HepG2 (cell line): Measurements from ENCODE around the gene NBEA. TPM values are rescaled to one million over a fixed set of nuclear protein-coding genes. Genes with fewer than 3 reads are reported as not detected.

Experiments
- ATAC-seq: fragments of 200-7000 bp; cut with Tn5 transposase; 3 replicates; pipeline ENCODE4 v1.9.1; 2020; ENCODE audit warnings: mild to moderate bottlenecking, moderate library complexity
- BruUV-seq: library from RNA; stranded (reverse); fragments of 400-500 nt; replicated peaks from 2 replicates; lab custom pipeline; 2021; lab: Mats Ljungman, UMichigan
- CTCF ChIA-PET: fragments of 300-600 bp; formaldehyde crosslinking; extraction: SDS; loops from one replicate; lab custom pipeline; 2021; ENCODE audit warnings: low total read pairs, inconsistent platforms, low intra/inter-chr PET ratio; lab: Yijun Ruan, JAX
- POLR2A ChIA-PET: fragments of 350-600 bp; sonication (Branson Sonifier 250); formaldehyde crosslinking; loops from one replicate; lab custom pipeline; 2020; ENCODE audit warnings: antibody characterized with exemption, inconsistent platforms; lab: Yijun Ruan, JAX
- DNase-seq: peaks from one replicate; pipeline ENCODE4 v3.0.0-alpha.2; 2015; ENCODE audit warnings: low spot score
- FAIRE-seq: peaks from 3 replicates; lab custom pipeline; 2011; peaks lifted over from hg19 to GRCh38; lab: Jason Lieb, UNC
- H2AFZ ChIP-seq: one replicate; pipeline ENCODE4 v1.6.1; 2011; ENCODE audit warnings: low read length, inconsistent platforms
- H3K27ac ChIP-seq: fragments of 300-600 bp; 3 replicates; pipeline ENCODE4 v1.8.0; 2011; ENCODE audit warnings: mixed run types, mild to moderate bottlenecking, mixed read lengths, low read length, inconsistent platforms; ENCODE audit not compliant: insufficient read depth; ENCODE audit errors: extremely low read length
- H3K27me3 ChIP-seq, 2 experiments: fragments of 200-600 bp in 1 of 2; 2 replicates in 1 of 2; 3 replicates in 1 of 2; pipeline versions ENCODE4 v1.6.0 to v1.8.0; 2011; ENCODE audit warnings: low read length in 2 of 2, mild to moderate bottlenecking in 2 of 2, moderate library complexity in 2 of 2, inconsistent platforms in 1 of 2; ENCODE audit not compliant: insufficient read depth in 2 of 2, control insufficient read depth in 1 of 2
- H3K36me3 ChIP-seq, 2 experiments: fragments of 200-600 bp in 1 of 2; replicated peaks in 1 of 2; 2 replicates in 1 of 2; 3 replicates in 1 of 2; pipeline versions ENCODE4 v1.5.1 to v1.8.0; 2011; ENCODE audit warnings: low read length in 2 of 2, inconsistent platforms in 1 of 2; ENCODE audit not compliant: insufficient read depth in 2 of 2, control insufficient read depth in 1 of 2
- H3K4me1 ChIP-seq: 2 replicates; pipeline ENCODE4 v1.5.1; 2012; ENCODE audit warnings: low read length, inconsistent platforms; ENCODE audit not compliant: insufficient read depth
- H3K4me2 ChIP-seq: 2 replicates; pipeline ENCODE4 v1.6.0; 2011; ENCODE audit warnings: low read depth, low read length, inconsistent platforms
- H3K4me3 ChIP-seq, 3 experiments: fragments of 200-600 bp in 1 of 3; sonication (generic), shearing (Covaris generic) in 1 of 3; replicated peaks in 1 of 3; 2 replicates each; pipeline ENCODE4 v1.5.1; 2011 to 2016; ENCODE audit warnings: low read length in 3 of 3, inconsistent platforms in 2 of 3, low read depth in 2 of 3, mild to moderate bottlenecking in 2 of 3, control low read depth in 1 of 3, mixed read lengths in 1 of 3; ENCODE audit not compliant: insufficient read depth in 1 of 3
- H3K79me2 ChIP-seq: one replicate; pipeline ENCODE4 v1.6.1; 2011; ENCODE audit warnings: low read length, inconsistent platforms; ENCODE audit not compliant: insufficient read depth
- H3K9ac ChIP-seq: 2 replicates; pipeline ENCODE4 v1.6.0; 2011; ENCODE audit warnings: mild to moderate bottlenecking, low read depth, low read length, inconsistent platforms; ENCODE audit not compliant: insufficient read depth
- H3K9me3 ChIP-seq: 2 replicates; pipeline ENCODE4 v1.5.1; 2012; ENCODE audit warnings: mild to moderate bottlenecking, low read length
- H4K20me1 ChIP-seq: 2 replicates; pipeline ENCODE4 v1.6.0; 2011; ENCODE audit warnings: inconsistent platforms, mild to moderate bottlenecking, low read length, moderate library complexity; ENCODE audit not compliant: insufficient read depth
- AKAP8 ChIP-seq: sonication (generic); formaldehyde crosslinking; IDR thresholded peaks from 2 replicates; pipeline ENCODE4 v1.5.1; 2020; ENCODE audit warnings: mild to moderate bottlenecking, missing genetic modification reagents
- CHD2 ChIP-seq: IDR thresholded peaks from 2 replicates; pipeline ENCODE4 v1.6.1; 2011; ENCODE audit warnings: low read depth, low read length, improper control_type of control experiment
- EHMT2 ChIP-seq: fragments of 200-600 bp; sonication (generic); IDR thresholded peaks from 2 replicates; pipeline ENCODE4 v1.7.0; 2017; ENCODE audit warnings: antibody characterized with exemption, low read depth, low read length, borderline replicate concordance
- NFKB2 ChIP-seq: sonication (generic); formaldehyde crosslinking; IDR thresholded peaks from 2 replicates; pipeline ENCODE4 v1.4.0; 2020; ENCODE audit warnings: missing genetic modification reagents, borderline replicate concordance
- PRPF4 ChIP-seq: fragments of 200-400 bp; formaldehyde crosslinking; IDR thresholded peaks from 2 replicates; pipeline ENCODE4 v1.6.1; 2016; ENCODE audit warnings: low read length, low read depth; ENCODE audit not compliant: poor library complexity, severe bottlenecking
- RELA ChIP-seq: sonication (generic); formaldehyde crosslinking; IDR thresholded peaks from 2 replicates; pipeline ENCODE4 v1.4.0; 2020; ENCODE audit warnings: missing genetic modification reagents
- SKI ChIP-seq: fragments of 450-650 bp; IDR thresholded peaks from one replicate; pipeline ENCODE4 v1.6.1; 2018; ENCODE audit warnings: mild to moderate bottlenecking; ENCODE audit not compliant: partially characterized antibody
- SNRNP70 ChIP-seq: fragments of 200-400 bp; formaldehyde crosslinking; IDR thresholded peaks from 2 replicates; pipeline ENCODE4 v1.6.1; 2017; ENCODE audit warnings: mild to moderate bottlenecking, low read depth, low read length, moderate library complexity
- TARDBP ChIP-seq: sonication (generic); formaldehyde crosslinking; IDR thresholded peaks from 2 replicates; pipeline ENCODE4 v1.8.0; 2022; ENCODE audit warnings: mild to moderate bottlenecking, missing genetic modification reagents
- TBX2 ChIP-seq: sonication (generic); formaldehyde crosslinking; IDR thresholded peaks from 2 replicates; pipeline ENCODE4 v1.5.0; 2020; ENCODE audit warnings: missing genetic modification reagents, mild to moderate bottlenecking, borderline replicate concordance
- TCF7 ChIP-seq: sonication (generic); IDR thresholded peaks from 2 replicates; pipeline ENCODE4 v1.6.1; 2016; ENCODE audit warnings: antibody characterized with exemption, low read depth
- TOE1 ChIP-seq: sonication (generic); formaldehyde crosslinking; IDR thresholded peaks from 2 replicates; pipeline ENCODE4 v1.4.0; 2020; ENCODE audit warnings: mild to moderate bottlenecking, missing genetic modification reagents
- YEATS2 ChIP-seq: sonication (generic); formaldehyde crosslinking; IDR thresholded peaks from 2 replicates; pipeline ENCODE4 v1.4.0; 2020; ENCODE audit warnings: missing genetic modification reagents, borderline replicate concordance
- ZFP62 ChIP-seq: sonication (generic); formaldehyde crosslinking; IDR thresholded peaks from 2 replicates; pipeline ENCODE4 v1.4.0; 2020; ENCODE audit warnings: missing genetic modification reagents
- ZNF451 ChIP-seq: sonication (generic); formaldehyde crosslinking; IDR thresholded peaks from 2 replicates; pipeline ENCODE4 v1.5.0; 2020; ENCODE audit warnings: mild to moderate bottlenecking, missing genetic modification reagents
- ZNF543 ChIP-seq: sonication (generic); formaldehyde crosslinking; IDR thresholded peaks from 2 replicates; pipeline ENCODE4 v1.4.0; 2020; ENCODE audit warnings: mild to moderate bottlenecking, missing genetic modification reagents
- ZNF720 ChIP-seq: sonication (generic); formaldehyde crosslinking; IDR thresholded peaks from 2 replicates; pipeline ENCODE4 v1.4.0; 2020; ENCODE audit warnings: missing genetic modification reagents
- WGBS: methylation state at CpG from one replicate; pipeline ENCODE4 v1.1.6; 2017; ENCODE audit warnings: low lambda C conversion rate; 5-methylcytosine and 5-hydroxymethylcytosine counted together
- in situ Hi-C: cut with HindIII; loops from 2 replicates; pipeline ENCODE4 v1.10.0; 2017; ENCODE audit warnings: low pct_unique_long_range_greater_than_20kb; ENCODE audit not compliant: extremely low pct_ligation_motif_present
- intact Hi-C: fragments of 100-400 bp; cut with micrococcal nuclease; formaldehyde crosslinking; loops from one replicate; pipeline ENCODE4 v1.10.0; 2022; ENCODE audit not compliant: unreplicated experiment
- polyA plus RNA-seq, 8 experiments: library from polyadenylated mRNA; depleted of rRNA in 3 of 8; stranded (reverse) in 7 of 8; unstranded in 1 of 8; fragments of >200 nt; fragmentation: Illumina TruSeq in 4 of 8; extraction: Trizol in 4 of 8; gene quantifications; 2 replicates each; pipeline versions ENCODE4 v1.2.1 to v1.2.3, GENCODE V29; 2011 to 2016; ENCODE audit warnings: low read depth in 4 of 8, missing spikeins in 1 of 8, mixed read lengths in 1 of 8; ENCODE audit not compliant: insufficient read depth in 1 of 8
- total RNA-seq, 5 experiments: library from RNA; depleted of rRNA; stranded (reverse); fragments of >200 nt; fragmentation: Illumina TruSeq; extraction: Trizol; gene quantifications; 2 replicates each; pipeline ENCODE4 v1.2.3, GENCODE V29; 2016; ENCODE audit warnings: low read depth in 1 of 5
- TF ChIP-seq, protein P1 (sequence below): sonication (generic); formaldehyde crosslinking; IDR thresholded peaks from 2 replicates; pipeline ENCODE4 v1.4.0; 2020; ENCODE audit warnings: missing genetic modification reagents, low read depth, mild to moderate bottlenecking, borderline replicate concordance
- TF ChIP-seq, protein P2 (sequence below): sonication (generic); formaldehyde crosslinking; conservative IDR thresholded peaks from 2 replicates; pipeline ENCODE4 v1.4.0; 2020; ENCODE audit warnings: missing genetic modification reagents
- TF ChIP-seq, protein P3 (sequence below): sonication (generic); formaldehyde crosslinking; IDR thresholded peaks from 2 replicates; pipeline ENCODE4 v1.4.0; 2020; ENCODE audit warnings: missing genetic modification reagents

Gene NBEA
- total and polyA plus RNA-seq, 2 of the 13 experiments (the other 11 are each of a cell fraction or from before 2014, with no cell fraction given), result 2.7 to 2.8 TPM

DNA sequence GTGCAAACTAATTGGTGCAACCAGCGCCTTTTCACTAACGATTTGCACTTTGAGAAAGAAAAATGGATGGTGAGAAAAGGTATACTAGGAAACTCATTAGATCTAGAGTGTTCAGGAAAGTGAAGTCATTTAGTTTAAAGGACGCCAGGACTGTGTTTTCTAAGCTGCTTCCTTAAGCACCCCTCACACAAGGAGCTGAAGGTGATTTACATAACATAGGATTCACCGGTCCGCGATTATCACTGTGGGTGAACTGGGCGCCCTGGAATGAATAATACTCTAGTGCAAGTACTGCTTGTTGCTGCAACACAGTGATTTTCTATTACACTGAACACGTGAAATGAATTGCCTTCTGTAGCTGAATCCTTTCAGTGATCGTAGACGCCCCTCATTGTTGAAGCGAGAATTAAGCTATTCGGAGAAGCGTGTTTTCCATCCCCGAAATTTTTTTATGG is 537.0 kb downstream of the NBEA start (continued):
- TF ChIP-seq, protein P1, sequence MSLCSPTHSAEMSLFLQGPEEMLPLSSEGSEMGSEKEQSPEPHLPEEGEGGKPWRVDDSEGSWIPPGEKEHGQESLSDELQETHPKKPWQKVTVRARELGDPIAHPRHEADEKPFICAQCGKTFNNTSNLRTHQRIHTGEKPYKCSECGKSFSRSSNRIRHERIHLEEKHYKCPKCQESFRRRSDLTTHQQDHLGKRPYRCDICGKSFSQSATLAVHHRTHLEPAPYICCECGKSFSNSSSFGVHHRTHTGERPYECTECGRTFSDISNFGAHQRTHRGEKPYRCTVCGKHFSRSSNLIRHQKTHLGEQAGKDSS, result no peak
- TF ChIP-seq ZFP62, result no peak
- TF ChIP-seq TCF7, result no peak

DNA sequence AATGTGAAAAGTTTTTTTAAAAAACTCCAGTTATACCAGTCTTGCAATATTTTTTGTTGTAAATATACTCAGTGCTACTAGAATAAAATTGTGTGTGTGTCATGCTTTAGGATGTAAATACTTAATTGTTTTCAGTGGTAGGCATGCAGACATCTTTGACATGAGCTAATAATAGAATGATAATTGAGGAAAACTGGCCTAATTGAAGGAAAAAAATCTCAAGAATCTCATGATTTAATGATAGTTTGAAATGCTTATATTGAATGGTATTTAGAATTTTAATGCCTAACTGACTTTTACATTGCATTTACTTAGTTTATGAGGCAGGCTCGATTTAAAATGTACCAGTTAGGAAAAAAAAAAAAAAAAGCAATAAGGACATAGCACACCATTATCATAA is 537.6 kb downstream of the NBEA start:
- TF ChIP-seq SNRNP70 (no peak), EHMT2 (no peak), ZNF451 (CRISPR knock-in tag) (no peak), ZNF720 (CRISPR knock-in tag) (no peak), TBX2 (CRISPR knock-in tag) (no peak), TARDBP (no peak), ZNF543 (CRISPR knock-in tag) (no peak), RELA (no peak), AKAP8 (CRISPR knock-in tag) (no peak), SKI (no peak), PRPF4 (no peak), YEATS2 (CRISPR knock-in tag) (no peak), NFKB2 (CRISPR knock-in tag) (no peak), CHD2 (no peak), TOE1 (no peak)
- TF ChIP-seq, protein P2, sequence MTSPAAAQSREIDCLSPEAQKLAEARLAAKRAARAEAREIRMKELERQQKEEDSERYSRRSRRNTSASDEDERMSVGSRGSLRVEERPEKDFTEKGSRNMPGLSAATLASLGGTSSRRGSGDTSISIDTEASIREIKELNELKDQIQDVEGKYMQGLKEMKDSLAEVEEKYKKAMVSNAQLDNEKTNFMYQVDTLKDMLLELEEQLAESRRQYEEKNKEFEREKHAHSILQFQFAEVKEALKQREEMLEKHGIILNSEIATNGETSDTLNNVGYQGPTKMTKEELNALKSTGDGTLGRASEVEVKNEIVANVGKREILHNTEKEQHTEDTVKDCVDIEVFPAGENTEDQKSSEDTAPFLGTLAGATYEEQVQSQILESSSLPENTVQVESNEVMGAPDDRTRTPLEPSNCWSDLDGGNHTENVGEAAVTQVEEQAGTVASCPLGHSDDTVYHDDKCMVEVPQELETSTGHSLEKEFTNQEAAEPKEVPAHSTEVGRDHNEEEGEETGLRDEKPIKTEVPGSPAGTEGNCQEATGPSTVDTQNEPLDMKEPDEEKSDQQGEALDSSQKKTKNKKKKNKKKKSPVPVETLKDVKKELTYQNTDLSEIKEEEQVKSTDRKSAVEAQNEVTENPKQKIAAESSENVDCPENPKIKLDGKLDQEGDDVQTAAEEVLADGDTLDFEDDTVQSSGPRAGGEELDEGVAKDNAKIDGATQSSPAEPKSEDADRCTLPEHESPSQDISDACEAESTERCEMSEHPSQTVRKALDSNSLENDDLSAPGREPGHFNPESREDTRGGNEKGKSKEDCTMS, result no peak
- TF ChIP-seq, protein P3, sequence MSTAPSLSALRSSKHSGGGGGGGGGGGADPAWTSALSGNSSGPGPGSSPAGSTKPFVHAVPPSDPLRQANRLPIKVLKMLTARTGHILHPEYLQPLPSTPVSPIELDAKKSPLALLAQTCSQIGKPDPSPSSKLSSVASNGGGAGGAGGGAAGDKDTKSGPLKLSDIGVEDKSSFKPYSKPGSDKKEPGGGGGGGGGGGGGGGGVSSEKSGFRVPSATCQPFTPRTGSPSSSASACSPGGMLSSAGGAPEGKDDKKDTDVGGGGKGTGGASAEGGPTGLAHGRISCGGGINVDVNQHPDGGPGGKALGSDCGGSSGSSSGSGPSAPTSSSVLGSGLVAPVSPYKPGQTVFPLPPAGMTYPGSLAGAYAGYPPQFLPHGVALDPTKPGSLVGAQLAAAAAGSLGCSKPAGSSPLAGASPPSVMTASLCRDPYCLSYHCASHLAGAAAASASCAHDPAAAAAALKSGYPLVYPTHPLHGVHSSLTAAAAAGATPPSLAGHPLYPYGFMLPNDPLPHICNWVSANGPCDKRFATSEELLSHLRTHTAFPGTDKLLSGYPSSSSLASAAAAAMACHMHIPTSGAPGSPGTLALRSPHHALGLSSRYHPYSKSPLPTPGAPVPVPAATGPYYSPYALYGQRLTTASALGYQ (CRISPR knock-in tag), result no peak
- ChIA-PET CTCF (no interaction called here), POLR2A (no interaction called here)
- H3K9ac ChIP-seq, result no peak overlapping the region
- H3K27ac ChIP-seq, result no peak overlapping the region
- FAIRE-seq (no peak), DNase-seq (no peak), ATAC-seq (no peak)
- no peaks in the 10 kb centered on the region; a peak in 1 of 5 replicates for H3K27me3 ChIP-seq
- no peaks in the 10 kb centered on the region for H3K4me1 ChIP-seq
- H2AFZ ChIP-seq, result no peak overlapping the region
- H3K4me3 ChIP-seq, result no peak overlapping the region
- no peaks in the 10 kb centered on the region for H3K36me3 ChIP-seq
- no TSS peak for BruUV-seq
- H4K20me1 ChIP-seq, result no peaks in the 10 kb centered on the region
- in situ Hi-C loops, result no loop called here
- H3K79me2 ChIP-seq, result no peaks in the 10 kb centered on the region
- WGBS, result 0% methylated on average over 1 of the region's 1 CpG
- no peak overlapping the region for H3K4me2 ChIP-seq
- H3K9me3 ChIP-seq, result no peaks in the 10 kb centered on the region
- intact Hi-C loops, result no loop called here
